HCT116 (cell line): ENCODE data around the gene ASIC1.

Experiments used
- POLR2A ChIP-seq: IDR thresholded peaks from 2 replicates; pipeline ENCODE4 v1.7.0; 2011; ENCODE audit warnings: borderline replicate concordance; ENCODE audit not compliant: insufficient read depth, insufficient read length; ENCODE audit errors: extremely low read depth
- TF ChIP-seq, protein P1 (sequence below), 3 experiments: fragments of 200-600 bp in 1 of 3; sonication (generic) in 1 of 3; IDR thresholded peaks in 2 of 3; conservative IDR thresholded peaks in 1 of 3; 2 replicates each; pipeline ENCODE4 v1.5.1; 2012 to 2017; ENCODE audit warnings: low read depth in 2 of 3, low read length in 2 of 3, antibody characterized with exemption in 1 of 3, borderline replicate concordance in 1 of 3, control low read depth in 1 of 3, mild to moderate bottlenecking in 1 of 3, mixed read lengths in 1 of 3, mixed run types in 1 of 3, moderate library complexity in 1 of 3; ENCODE audit not compliant: insufficient read depth in 1 of 3
- TF ChIP-seq, protein P2 (sequence below): IDR thresholded peaks from 2 replicates; pipeline ENCODE4 v1.6.1; 2012

DNA sequence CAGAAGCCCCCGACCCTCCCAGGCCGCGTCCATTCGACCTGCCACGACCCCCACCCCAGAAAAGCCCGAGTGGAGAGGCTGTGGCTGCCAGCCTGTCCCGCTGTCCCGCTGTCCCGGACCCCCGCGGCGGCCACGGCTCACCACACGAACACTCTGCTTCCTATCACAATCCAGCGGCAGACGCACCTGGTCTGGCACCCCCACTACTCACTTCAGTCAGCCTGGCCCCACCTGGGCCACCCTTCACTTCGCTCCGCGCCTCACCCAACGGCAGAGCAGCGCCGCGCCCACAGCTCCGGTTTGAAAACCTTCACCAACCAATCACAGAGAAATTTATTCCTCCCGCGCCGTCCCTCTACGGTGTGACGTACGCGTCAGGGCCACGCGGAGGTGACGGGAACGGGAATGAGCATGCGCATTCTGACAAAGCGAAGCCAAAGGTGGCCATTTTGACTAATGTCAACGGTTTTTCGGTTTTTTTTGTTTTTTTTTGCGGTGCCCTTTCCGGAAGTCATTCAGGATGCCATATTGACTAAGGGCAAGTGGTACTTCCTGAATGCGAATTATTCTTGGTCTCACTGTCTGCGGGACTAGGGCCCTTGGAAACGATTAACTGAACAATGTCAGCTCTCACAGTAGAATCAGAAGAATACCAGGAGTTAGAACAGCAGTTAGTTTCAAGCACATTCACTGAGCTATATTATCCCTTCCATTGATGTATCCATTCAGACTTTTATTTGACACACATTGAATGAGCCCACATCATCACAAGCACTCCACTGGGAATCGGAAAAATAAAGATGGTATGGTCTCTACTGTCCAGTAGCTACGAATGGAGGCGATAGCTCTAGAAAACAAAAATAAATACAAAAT lies 32.0 kb upstream of the ASIC1 start, which contains the start of gene RACGAP1:
- TF ChIP-seq, protein P1, sequence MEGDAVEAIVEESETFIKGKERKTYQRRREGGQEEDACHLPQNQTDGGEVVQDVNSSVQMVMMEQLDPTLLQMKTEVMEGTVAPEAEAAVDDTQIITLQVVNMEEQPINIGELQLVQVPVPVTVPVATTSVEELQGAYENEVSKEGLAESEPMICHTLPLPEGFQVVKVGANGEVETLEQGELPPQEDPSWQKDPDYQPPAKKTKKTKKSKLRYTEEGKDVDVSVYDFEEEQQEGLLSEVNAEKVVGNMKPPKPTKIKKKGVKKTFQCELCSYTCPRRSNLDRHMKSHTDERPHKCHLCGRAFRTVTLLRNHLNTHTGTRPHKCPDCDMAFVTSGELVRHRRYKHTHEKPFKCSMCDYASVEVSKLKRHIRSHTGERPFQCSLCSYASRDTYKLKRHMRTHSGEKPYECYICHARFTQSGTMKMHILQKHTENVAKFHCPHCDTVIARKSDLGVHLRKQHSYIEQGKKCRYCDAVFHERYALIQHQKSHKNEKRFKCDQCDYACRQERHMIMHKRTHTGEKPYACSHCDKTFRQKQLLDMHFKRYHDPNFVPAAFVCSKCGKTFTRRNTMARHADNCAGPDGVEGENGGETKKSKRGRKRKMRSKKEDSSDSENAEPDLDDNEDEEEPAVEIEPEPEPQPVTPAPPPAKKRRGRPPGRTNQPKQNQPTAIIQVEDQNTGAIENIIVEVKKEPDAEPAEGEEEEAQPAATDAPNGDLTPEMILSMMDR (IDR thresholded peaks at IDR 0.05 in 2 of 3, conservative IDR thresholded peaks at IDR 0.05 in 1 of 3; ENCODE audit: borderline replicate concordance in 1 of 3, insufficient read depth in 1 of 3, low read depth in 2 of 3, low read length in 2 of 3): no peak
- TF ChIP-seq, protein P2, sequence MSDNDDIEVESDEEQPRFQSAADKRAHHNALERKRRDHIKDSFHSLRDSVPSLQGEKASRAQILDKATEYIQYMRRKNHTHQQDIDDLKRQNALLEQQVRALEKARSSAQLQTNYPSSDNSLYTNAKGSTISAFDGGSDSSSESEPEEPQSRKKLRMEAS: peak; percentile 92
- TF ChIP-seq POLR2A: peak; percentile 42
